C4-2B (cell line): ENCODE data around the gene EFHC2.

Source experiments
- ZFX ChIP-seq: fragments of 450-650 bp; IDR thresholded peaks from 2 replicates; pipeline ENCODE4 v1.6.1; 2017
- TF ChIP-seq, protein P1 (sequence below): fragments of 450-650 bp; conservative IDR thresholded peaks from 2 replicates; pipeline ENCODE4 v1.5.1; 2017; ENCODE audit warnings: mild to moderate bottlenecking

DNA sequence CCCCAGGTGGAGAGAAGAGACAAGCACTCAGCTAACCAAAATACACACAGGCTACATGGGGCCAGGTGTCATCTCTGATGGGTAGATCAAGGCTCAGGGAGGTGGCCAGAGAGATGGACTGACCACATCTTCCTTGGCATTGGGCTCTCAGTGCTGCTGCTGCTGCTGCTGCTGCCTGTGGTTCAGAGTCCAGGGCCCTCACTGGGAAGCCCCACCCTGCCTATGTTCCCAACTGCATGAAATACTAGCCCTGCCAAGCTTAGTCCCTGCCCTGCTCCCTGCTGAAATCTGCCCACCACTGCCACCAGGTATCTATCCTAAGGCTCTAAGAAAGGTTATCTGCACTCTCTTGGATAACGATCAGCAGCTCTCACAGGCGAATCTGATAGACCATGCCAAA lies 118.7 kb downstream of the EFHC2 start:
- TF ChIP-seq, protein P1, sequence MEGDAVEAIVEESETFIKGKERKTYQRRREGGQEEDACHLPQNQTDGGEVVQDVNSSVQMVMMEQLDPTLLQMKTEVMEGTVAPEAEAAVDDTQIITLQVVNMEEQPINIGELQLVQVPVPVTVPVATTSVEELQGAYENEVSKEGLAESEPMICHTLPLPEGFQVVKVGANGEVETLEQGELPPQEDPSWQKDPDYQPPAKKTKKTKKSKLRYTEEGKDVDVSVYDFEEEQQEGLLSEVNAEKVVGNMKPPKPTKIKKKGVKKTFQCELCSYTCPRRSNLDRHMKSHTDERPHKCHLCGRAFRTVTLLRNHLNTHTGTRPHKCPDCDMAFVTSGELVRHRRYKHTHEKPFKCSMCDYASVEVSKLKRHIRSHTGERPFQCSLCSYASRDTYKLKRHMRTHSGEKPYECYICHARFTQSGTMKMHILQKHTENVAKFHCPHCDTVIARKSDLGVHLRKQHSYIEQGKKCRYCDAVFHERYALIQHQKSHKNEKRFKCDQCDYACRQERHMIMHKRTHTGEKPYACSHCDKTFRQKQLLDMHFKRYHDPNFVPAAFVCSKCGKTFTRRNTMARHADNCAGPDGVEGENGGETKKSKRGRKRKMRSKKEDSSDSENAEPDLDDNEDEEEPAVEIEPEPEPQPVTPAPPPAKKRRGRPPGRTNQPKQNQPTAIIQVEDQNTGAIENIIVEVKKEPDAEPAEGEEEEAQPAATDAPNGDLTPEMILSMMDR, result no peak
- no peak for TF ChIP-seq ZFX
